Kidney epithelial cell (primary cell): ENCODE measurements around the gene TMEM179B. TPM values are rescaled to one million over a fixed set of nuclear protein-coding genes. Genes with fewer than 3 reads are reported as not detected.
"Not testable (repeated sequence)": the region's sequence is repeated elsewhere in the genome, so short reads cannot be mapped to it uniquely, and the experiment has no call there.

ENCODE experiments used
- DNase-seq: peaks from one replicate; pipeline ENCODE4 v3.0.0-alpha.2; 2010; ENCODE audit warnings: low read depth
- H3K27me3 ChIP-seq: 2 replicates; pipeline ENCODE4 v1.6.0; 2011; ENCODE audit warnings: low read length; ENCODE audit not compliant: control insufficient read depth, insufficient read depth
- H3K36me3 ChIP-seq: 2 replicates; pipeline ENCODE4 v1.5.1; 2011; ENCODE audit warnings: low read length; ENCODE audit not compliant: control insufficient read depth, insufficient read depth
- H3K4me3 ChIP-seq: 2 replicates; pipeline ENCODE4 v1.5.1; 2011; ENCODE audit warnings: low read depth, mild to moderate bottlenecking, control low read depth, low read length
- total RNA-seq: library from RNA; depleted of rRNA; stranded (reverse); fragments of >200 nt; gene quantifications from 2 replicates; pipeline ENCODE4 v1.2.3, GENCODE V29; 2015
- TF ChIP-seq, protein P1 (sequence below): IDR thresholded peaks from 2 replicates; pipeline ENCODE4 v1.5.1; 2011; ENCODE audit warnings: mild to moderate bottlenecking, moderate library complexity, low read length, control low read depth, inconsistent platforms; ENCODE audit not compliant: insufficient read depth, poor library complexity, severe bottlenecking

The TMEM179B gene, protein sequence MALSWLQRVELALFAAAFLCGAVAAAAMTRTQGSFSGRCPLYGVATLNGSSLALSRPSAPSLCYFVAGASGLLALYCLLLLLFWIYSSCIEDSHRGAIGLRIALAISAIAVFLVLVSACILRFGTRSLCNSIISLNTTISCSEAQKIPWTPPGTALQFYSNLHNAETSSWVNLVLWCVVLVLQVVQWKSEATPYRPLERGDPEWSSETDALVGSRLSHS
- 66.7 and 72.5 TPM in 2 replicates for total RNA-seq

DNA sequence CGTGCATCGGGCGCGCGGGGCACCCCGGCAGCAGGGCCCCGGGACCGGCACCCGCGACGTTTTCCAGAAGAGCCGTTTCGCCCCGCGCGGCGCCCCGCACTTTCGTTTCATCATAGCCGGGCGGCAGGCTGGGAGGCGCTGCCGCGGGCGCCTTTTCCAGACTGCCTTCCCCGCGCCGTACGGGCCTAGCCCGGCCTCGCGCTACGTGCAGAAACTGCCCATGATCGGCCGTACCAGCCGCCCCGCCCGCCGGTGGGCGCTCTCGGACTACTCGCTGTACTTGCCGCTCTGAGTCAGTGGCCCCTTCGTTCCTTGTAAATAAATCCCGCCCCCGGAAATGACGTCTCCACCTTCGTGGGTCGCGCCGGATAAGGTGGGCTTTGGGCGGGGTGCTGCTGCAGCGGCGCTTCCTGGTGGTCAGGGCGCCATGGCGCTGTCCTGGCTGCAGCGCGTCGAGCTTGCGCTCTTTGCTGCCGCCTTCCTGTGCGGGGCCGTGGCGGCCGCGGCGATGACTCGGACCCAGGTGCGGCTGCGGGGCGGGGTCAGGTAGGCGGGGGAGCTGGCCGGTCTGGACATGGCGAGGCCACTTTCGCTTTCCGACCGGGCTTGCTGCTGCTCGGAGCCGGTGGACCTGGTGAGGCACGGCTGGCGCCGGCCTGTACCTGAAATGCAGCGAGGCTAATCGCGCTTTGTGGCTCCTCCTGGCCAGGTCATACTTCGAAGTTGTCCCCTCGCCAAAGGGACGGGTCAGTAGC is at the start of gene TMEM179B:
TMEM179B (plus strand) TSS at position 398 of the 755 bp plus-strand sequence; CDS start at position 428, 30 bp downstream.
- TF ChIP-seq, protein P1, sequence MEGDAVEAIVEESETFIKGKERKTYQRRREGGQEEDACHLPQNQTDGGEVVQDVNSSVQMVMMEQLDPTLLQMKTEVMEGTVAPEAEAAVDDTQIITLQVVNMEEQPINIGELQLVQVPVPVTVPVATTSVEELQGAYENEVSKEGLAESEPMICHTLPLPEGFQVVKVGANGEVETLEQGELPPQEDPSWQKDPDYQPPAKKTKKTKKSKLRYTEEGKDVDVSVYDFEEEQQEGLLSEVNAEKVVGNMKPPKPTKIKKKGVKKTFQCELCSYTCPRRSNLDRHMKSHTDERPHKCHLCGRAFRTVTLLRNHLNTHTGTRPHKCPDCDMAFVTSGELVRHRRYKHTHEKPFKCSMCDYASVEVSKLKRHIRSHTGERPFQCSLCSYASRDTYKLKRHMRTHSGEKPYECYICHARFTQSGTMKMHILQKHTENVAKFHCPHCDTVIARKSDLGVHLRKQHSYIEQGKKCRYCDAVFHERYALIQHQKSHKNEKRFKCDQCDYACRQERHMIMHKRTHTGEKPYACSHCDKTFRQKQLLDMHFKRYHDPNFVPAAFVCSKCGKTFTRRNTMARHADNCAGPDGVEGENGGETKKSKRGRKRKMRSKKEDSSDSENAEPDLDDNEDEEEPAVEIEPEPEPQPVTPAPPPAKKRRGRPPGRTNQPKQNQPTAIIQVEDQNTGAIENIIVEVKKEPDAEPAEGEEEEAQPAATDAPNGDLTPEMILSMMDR: peak; percentile 79
- Histone ChIP-seq H3K27me3 (no peaks in the 10 kb centered on the region), H3K36me3 (peaks cover 1% of the 10 kb centered on the region), H3K4me3 (peak within 1 kb of the TSS; percentile 91)
- DNase-seq: peak; percentile 96

DNA sequence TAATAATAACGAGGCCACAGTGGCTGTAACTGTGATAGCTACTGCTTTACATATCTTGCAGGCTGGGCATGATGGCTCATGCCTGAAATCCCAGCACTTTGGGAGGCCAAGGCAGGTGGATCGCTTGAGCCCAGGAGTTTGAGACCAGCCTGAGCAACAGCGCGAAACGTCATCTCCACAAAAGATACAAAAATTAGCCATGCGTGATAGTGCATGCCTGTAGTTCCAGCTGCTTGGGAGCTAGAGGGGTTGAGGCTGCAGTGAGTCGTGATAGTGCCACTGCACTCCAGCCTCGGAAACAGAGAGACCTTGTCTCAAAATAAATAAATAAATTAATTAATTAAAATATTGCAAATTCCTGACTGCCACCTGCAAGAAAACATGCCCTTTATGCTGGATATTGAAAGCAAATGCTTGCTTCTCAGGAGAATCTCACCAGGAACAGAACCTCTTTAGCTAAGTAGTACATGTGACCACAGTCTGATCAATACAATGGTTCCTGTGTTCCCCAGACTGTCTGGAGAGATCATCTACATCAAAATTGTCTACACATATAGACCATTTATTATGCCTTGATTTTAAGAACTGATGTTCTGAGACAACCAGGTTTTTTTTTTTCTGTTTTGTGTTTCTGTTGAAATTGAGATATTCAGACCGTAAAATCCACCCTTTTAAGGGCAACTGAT is 39.6 kb upstream of the TMEM179B start:
- no peaks in the 10 kb centered on the region for H3K27me3 ChIP-seq
- DNase-seq: no peak
- TF ChIP-seq, protein P1: no peak
- no peaks in the 10 kb centered on the region for H3K36me3 ChIP-seq
- no peak overlapping the region for H3K4me3 ChIP-seq

DNA sequence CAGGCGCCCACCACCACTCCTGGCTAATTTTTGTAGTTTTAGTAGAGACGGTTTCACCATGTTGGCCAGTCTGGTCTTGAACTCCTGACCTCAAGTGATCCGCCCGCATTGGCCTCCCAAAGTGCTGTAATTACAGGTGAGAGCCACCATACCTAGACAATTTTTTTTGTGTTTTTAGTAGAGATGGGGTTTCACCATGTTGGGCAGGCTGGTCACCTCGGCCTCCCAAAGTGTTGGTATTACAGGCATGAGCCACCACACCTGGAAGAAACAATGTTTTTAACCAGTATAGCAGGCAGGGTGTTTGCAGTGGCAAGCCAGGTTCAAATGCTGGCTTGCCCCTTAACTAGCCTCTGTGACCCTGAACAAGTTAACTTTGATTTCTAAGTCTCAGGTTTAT is 37.3 kb upstream of the TMEM179B start:
- not testable (repeated sequence) for H3K4me3 ChIP-seq, DNase-seq, H3K36me3 ChIP-seq, H3K27me3 ChIP-seq

DNA sequence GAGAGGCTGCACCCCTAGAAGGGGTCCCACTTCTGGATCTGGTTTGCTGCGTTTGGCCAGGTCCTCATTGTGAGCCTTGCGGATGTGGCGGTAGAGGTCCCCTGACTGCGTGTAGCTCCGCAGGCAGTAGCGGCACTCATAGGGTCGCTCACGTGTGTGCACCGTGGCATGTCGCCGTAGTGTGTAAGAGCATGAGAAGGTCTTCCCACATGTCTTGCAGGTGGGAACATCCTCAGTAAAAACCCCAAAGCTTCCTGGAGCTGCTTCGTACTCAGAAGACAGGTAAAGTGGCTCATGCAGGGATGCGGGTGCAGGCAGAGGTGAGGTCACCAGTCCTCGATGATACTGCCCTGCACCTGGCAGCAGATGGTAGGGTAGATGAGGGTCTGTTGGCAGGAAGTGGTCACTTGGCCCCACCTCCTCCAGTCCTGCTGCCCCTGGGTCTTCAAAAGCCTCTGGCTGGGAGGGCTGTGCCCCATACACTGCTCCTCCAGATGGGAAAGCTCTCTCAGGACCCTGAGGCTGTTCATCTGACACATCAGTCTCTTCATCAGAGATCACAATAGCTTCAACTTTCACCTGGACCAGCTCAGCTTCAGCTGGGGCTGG is 34.9 kb upstream of the TMEM179B start:
- Histone ChIP-seq H3K4me3 (no peak overlapping the region), H3K36me3 (no peaks in the 10 kb centered on the region), H3K27me3 (no peaks in the 10 kb centered on the region)
- TF ChIP-seq, protein P1: no peak
- DNase-seq: no peak

DNA sequence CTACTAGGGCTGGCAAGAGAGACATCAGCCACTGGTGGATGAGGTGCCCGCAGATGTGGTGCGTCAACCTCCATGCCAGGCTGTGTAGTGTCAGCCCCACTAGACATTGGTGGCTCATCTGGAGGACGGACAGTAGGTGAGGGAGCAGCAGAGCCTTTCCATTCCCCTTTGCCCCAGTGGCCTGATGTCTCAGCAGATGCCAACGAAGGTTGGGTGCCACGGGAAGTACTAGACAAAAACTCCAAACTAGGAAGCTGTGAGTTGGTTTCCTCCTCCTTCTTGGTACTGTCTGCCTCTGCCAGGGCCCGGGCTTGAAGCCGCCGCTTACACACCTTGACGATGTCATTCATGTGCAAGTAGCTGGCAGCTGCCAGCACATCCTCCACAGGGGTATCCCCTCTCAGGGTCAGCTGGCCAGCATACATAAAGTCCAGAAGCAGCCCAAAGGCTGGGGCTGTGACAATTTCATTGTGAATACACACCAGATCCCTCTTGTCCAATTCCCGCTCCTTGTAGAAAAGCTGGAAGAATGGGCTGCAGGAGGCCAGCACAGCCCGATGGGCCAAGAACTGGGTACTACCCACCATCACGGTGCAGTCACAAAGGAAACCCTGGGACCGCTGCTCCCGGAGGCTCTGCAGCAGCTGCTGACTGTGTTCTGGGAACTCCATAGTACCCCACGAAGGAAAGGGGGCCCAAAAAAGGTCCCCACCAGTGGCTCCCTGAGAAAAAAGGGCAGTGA is 34.0 kb upstream of the TMEM179B start:
- DNase-seq: no peak
- peak overlapping the region; percentile 67 for H3K4me3 ChIP-seq
- TF ChIP-seq, protein P1: no peak
- no peaks in the 10 kb centered on the region for H3K27me3 ChIP-seq
- no peaks in the 10 kb centered on the region for H3K36me3 ChIP-seq
